ENCODE measurements around the gene DNAJA4.

DNAJA4 gene

GRCh38 chr15:78274994-78275393 lies 10.6 kb downstream of the DNAJA4 start:
- Histone ChIP-seq H3K9me3 (ENCODE audit: insufficient read depth, low read length) (no peaks in the 10 kb centered on the region), H3K27me3 (ENCODE audit: insufficient read depth, insufficient read length) (no peaks in the 10 kb centered on the region), H3K4me1 (ENCODE audit: insufficient read depth, insufficient read length) (peaks cover 6% of the 10 kb centered on the region), H3K4me3 (ENCODE audit: insufficient read length, low read depth) (no peak overlapping the region), H3K9ac (ENCODE audit: insufficient read length, low read depth) (no peak overlapping the region), H3K36me3 (ENCODE audit: insufficient read depth, insufficient read length, low read length) (peaks cover 8% of the 10 kb centered on the region)
- TF ChIP-seq YY1 (IDR thresholded peaks at IDR 0.05; ENCODE audit: insufficient read depth, insufficient read length), result no peak
- TF ChIP-seq ZNF274 (IDR thresholded peaks at IDR 0.05; ENCODE audit: low read depth, low read length), result no peak
- no peak for TF ChIP-seq SUZ12 (IDR thresholded peaks at IDR 0.05; ENCODE audit: extremely low read depth, insufficient read depth, insufficient read length)
- no peak for DNase-seq (ENCODE audit: low read depth, low spot score)

- no peak for DNase-seq (ENCODE audit: low read depth, low spot score)
- no peaks in the 10 kb centered on the region for H3K9me3 ChIP-seq (ENCODE audit: insufficient read depth, low read length)
- no peaks in the 10 kb centered on the region for H3K27me3 ChIP-seq (ENCODE audit: insufficient read depth, insufficient read length)
- H3K36me3 ChIP-seq (ENCODE audit: insufficient read depth, insufficient read length, low read length), result peaks cover 19% of the 10 kb centered on the region
- no peak overlapping the region for H3K4me3 ChIP-seq (ENCODE audit: insufficient read length, low read depth)
- peaks cover 6% of the 10 kb centered on the region for H3K4me1 ChIP-seq (ENCODE audit: insufficient read depth, insufficient read length)
- H3K9ac ChIP-seq (ENCODE audit: insufficient read length, low read depth), result peak overlapping the region; percentile 21
- TF ChIP-seq YY1 (IDR thresholded peaks at IDR 0.05; ENCODE audit: insufficient read depth, insufficient read length) (no peak), SUZ12 (IDR thresholded peaks at IDR 0.05; ENCODE audit: extremely low read depth, insufficient read depth, insufficient read length) (no peak), ZNF274 (IDR thresholded peaks at IDR 0.05; ENCODE audit: low read depth, low read length) (no peak)
Measured at GRCh38 chr15:78276064-78276943, 11.9 kb downstream of the DNAJA4 start.

- Histone ChIP-seq H3K27me3 (ENCODE audit: insufficient read depth, insufficient read length) (no peaks in the 10 kb centered on the region), H3K4me1 (ENCODE audit: insufficient read depth, insufficient read length) (peaks cover 6% of the 10 kb centered on the region), H3K36me3 (ENCODE audit: insufficient read depth, insufficient read length, low read length) (peaks cover 57% of the 10 kb centered on the region), H3K4me3 (ENCODE audit: insufficient read length, low read depth) (no peak overlapping the region), H3K9me3 (ENCODE audit: insufficient read depth, low read length) (no peaks in the 10 kb centered on the region), H3K9ac (ENCODE audit: insufficient read length, low read depth) (no peak overlapping the region)
- DNase-seq (ENCODE audit: low read depth, low spot score), result no peak
- no peak for TF ChIP-seq SUZ12 (IDR thresholded peaks at IDR 0.05; ENCODE audit: extremely low read depth, insufficient read depth, insufficient read length)
- no peak for TF ChIP-seq ZNF274 (IDR thresholded peaks at IDR 0.05; ENCODE audit: low read depth, low read length)
- no peak for TF ChIP-seq YY1 (IDR thresholded peaks at IDR 0.05; ENCODE audit: insufficient read depth, insufficient read length)
Measured at GRCh38 chr15:78280319-78281072, 16.1 kb downstream of the DNAJA4 start.

- Histone ChIP-seq H3K4me3 (ENCODE audit: insufficient read length, low read depth) (no peak overlapping the region), H3K27me3 (ENCODE audit: insufficient read depth, insufficient read length) (no peaks in the 10 kb centered on the region), H3K9me3 (ENCODE audit: insufficient read depth, low read length) (no peaks in the 10 kb centered on the region), H3K9ac (ENCODE audit: insufficient read length, low read depth) (no peak overlapping the region), H3K36me3 (ENCODE audit: insufficient read depth, insufficient read length, low read length) (peaks cover 75% of the 10 kb centered on the region), H3K4me1 (ENCODE audit: insufficient read depth, insufficient read length) (no peaks in the 10 kb centered on the region)
- no peak for DNase-seq (ENCODE audit: low read depth, low spot score)
- TF ChIP-seq SUZ12 (IDR thresholded peaks at IDR 0.05; ENCODE audit: extremely low read depth, insufficient read depth, insufficient read length), result no peak
- TF ChIP-seq YY1 (IDR thresholded peaks at IDR 0.05; ENCODE audit: insufficient read depth, insufficient read length), result no peak
- TF ChIP-seq ZNF274 (IDR thresholded peaks at IDR 0.05; ENCODE audit: low read depth, low read length), result no peak
Measured at GRCh38 chr15:78282324-78282723, 18.0 kb downstream of the DNAJA4 start.

GRCh38 chr15:78284758-78285157 lies 20.4 kb downstream of the DNAJA4 start:
- no peak overlapping the region for H3K9ac ChIP-seq (ENCODE audit: insufficient read length, low read depth)
- H3K36me3 ChIP-seq (ENCODE audit: insufficient read depth, insufficient read length, low read length), result peaks cover 90% of the 10 kb centered on the region

GRCh38 chr15:78290222-78290621 lies 25.9 kb downstream of the DNAJA4 start:
- no peak for DNase-seq (ENCODE audit: low read depth, low spot score)
- Histone ChIP-seq H3K27me3 (ENCODE audit: insufficient read depth, insufficient read length) (no peaks in the 10 kb centered on the region), H3K9me3 (ENCODE audit: insufficient read depth, low read length) (no peaks in the 10 kb centered on the region), H3K4me1 (ENCODE audit: insufficient read depth, insufficient read length) (no peaks in the 10 kb centered on the region), H3K36me3 (ENCODE audit: insufficient read depth, insufficient read length, low read length) (peaks cover 89% of the 10 kb centered on the region), H3K4me3 (ENCODE audit: insufficient read length, low read depth) (no peak overlapping the region), H3K9ac (ENCODE audit: insufficient read length, low read depth) (no peak overlapping the region)
- TF ChIP-seq YY1 (IDR thresholded peaks at IDR 0.05; ENCODE audit: insufficient read depth, insufficient read length) (no peak), ZNF274 (IDR thresholded peaks at IDR 0.05; ENCODE audit: low read depth, low read length) (no peak), SUZ12 (IDR thresholded peaks at IDR 0.05; ENCODE audit: extremely low read depth, insufficient read depth, insufficient read length) (no peak)

More at GRCh38 chr15:78284758-78285157, 20.4 kb downstream of the DNAJA4 start:
- no peaks in the 10 kb centered on the region for H3K4me1 ChIP-seq (ENCODE audit: insufficient read depth, insufficient read length)
- H3K9me3 ChIP-seq (ENCODE audit: insufficient read depth, low read length), result no peaks in the 10 kb centered on the region
- no peak for TF ChIP-seq SUZ12 (IDR thresholded peaks at IDR 0.05; ENCODE audit: extremely low read depth, insufficient read depth, insufficient read length)
- TF ChIP-seq YY1 (IDR thresholded peaks at IDR 0.05; ENCODE audit: insufficient read depth, insufficient read length), result no peak
- TF ChIP-seq ZNF274 (IDR thresholded peaks at IDR 0.05; ENCODE audit: low read depth, low read length), result no peak
- no peaks in the 10 kb centered on the region for H3K27me3 ChIP-seq (ENCODE audit: insufficient read depth, insufficient read length)
- no peak for DNase-seq (ENCODE audit: low read depth, low spot score)
- H3K4me3 ChIP-seq (ENCODE audit: insufficient read length, low read depth), result no peak overlapping the region

- H3K4me1 ChIP-seq (ENCODE audit: insufficient read depth, insufficient read length), result no peaks in the 10 kb centered on the region
- no peak overlapping the region for H3K4me3 ChIP-seq (ENCODE audit: insufficient read length, low read depth)
- peaks cover 86% of the 10 kb centered on the region for H3K36me3 ChIP-seq (ENCODE audit: insufficient read depth, insufficient read length, low read length)
- H3K27me3 ChIP-seq (ENCODE audit: insufficient read depth, insufficient read length), result no peaks in the 10 kb centered on the region
- no peaks in the 10 kb centered on the region for H3K9me3 ChIP-seq (ENCODE audit: insufficient read depth, low read length)
- DNase-seq (ENCODE audit: low read depth, low spot score), result no peak
- TF ChIP-seq ZNF274 (IDR thresholded peaks at IDR 0.05; ENCODE audit: low read depth, low read length), result no peak
- no peak overlapping the region for H3K9ac ChIP-seq (ENCODE audit: insufficient read length, low read depth)
Measured at GRCh38 chr15:78291052-78291451, 26.7 kb downstream of the DNAJA4 start.

All from NT2/D1 (cell line).